ENCODE results near the gene INPP5A.
"Not testable (repeated sequence)": the region's sequence is repeated elsewhere in the genome, so short reads cannot be mapped to it uniquely, and the experiment has no call there.

INPP5A gene

DNA sequence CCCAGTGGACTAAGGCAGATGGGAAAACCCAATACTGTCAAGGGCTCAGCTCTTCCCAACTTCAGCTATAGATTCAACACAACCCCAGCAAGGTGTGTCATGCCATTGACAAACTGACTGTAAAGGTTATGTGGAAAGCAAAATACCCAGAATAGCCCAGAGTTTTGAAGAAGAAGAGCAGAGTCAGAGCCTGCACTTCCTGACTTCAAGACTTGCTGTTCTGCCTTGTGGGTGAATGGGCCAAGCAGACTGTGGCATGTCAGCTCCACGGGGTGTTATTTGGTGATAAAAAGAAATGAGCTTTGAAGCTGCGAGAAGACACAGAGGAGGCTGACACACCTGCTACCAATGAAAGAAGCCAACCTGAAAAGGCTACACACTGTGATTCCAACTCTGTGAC, 158.6 kb downstream of the INPP5A start:
- no peak for DNase-seq (ENCODE audit: low spot score)

DNA sequence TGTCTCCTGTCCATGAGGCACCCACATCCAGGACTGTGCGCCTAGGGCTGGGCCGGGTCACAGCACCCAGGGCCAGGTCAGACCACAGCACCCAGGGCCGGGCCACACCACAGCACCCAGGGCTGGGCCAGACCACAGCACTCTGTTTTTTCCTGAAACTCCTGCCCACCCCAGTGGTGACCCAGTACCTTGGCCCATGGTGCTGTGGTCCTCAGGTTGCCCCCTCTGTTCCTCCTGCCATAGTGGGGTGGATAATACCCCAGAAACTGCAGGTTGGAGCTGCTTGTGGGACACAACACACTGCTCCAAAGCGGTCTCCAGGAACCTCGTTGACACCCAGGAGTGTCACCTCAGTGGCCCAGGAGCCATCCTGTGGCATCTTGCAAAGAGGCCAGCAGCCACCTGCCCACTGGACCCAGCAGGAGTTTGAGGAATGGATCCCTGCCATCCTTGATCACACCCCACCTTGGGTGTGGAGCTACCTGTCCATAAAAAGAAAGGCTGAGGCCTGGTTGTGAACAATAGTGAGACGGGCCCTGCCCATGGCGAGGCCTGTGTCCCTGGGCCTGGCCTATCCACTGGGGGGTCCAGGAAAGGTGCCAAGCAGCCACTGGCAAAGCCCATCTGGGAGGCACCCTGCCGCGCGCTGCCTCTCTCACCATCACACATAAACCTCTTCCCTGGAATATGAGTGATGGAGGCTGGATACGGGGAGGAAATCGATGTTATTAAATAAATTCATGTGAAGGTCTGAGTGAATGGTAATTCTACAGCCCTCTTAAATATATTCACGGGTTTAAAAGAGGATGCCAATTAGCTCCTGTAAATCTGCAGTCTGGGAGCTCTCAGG, 159.4 kb downstream of the INPP5A start:
- no peak for DNase-seq (ENCODE audit: low spot score)

- DNase-seq (ENCODE audit: low spot score), result no peak
Observed at GRCh38 chr10:132697578-132698200, 160.1 kb downstream of the INPP5A start.

GRCh38 chr10:132698211-132698751, 160.7 kb downstream of the INPP5A start:
- DNase-seq (ENCODE audit: low spot score), result no peak

GRCh38 chr10:132698761-132699391, 161.3 kb downstream of the INPP5A start:
- DNase-seq (ENCODE audit: low spot score), result no peak

DNA sequence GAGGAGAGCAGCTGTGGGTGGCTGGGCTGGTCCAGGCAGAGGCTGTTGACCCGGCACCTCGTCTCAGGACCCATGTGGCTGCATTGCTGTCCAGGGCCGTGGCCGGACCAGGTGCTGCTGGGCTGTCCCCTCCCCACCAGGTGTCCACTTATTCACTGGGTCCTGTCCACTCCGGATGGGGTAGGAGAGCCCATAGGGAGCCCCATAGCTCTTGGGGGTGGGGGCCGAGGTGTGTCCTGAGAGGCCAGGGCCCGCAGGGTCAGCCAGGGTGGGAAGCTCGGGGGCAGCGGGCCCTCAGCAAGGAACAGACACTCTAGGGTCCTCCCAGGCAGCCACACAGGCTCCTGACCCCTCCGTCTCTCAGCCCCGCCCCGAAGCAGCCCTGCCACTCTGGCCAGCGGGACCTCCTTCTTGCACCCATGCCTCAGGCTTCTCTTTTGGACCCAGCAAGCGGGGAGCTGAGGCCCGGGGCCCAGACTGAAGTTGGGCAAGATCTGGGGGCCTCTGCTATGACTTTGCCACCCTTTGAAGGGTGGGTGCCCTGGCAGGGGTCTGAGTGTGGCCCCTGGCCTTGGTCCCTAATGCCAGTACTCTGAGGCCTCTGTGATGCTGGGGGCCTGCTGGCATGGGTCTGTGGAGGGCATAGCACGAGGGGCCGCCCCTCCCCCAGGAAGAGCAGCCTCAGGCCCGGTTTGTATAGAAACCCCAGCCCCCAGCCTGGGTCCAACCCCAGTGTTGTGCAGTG, 162.0 kb downstream of the INPP5A start:
- DNase-seq (ENCODE audit: low spot score), result no peak

DNA sequence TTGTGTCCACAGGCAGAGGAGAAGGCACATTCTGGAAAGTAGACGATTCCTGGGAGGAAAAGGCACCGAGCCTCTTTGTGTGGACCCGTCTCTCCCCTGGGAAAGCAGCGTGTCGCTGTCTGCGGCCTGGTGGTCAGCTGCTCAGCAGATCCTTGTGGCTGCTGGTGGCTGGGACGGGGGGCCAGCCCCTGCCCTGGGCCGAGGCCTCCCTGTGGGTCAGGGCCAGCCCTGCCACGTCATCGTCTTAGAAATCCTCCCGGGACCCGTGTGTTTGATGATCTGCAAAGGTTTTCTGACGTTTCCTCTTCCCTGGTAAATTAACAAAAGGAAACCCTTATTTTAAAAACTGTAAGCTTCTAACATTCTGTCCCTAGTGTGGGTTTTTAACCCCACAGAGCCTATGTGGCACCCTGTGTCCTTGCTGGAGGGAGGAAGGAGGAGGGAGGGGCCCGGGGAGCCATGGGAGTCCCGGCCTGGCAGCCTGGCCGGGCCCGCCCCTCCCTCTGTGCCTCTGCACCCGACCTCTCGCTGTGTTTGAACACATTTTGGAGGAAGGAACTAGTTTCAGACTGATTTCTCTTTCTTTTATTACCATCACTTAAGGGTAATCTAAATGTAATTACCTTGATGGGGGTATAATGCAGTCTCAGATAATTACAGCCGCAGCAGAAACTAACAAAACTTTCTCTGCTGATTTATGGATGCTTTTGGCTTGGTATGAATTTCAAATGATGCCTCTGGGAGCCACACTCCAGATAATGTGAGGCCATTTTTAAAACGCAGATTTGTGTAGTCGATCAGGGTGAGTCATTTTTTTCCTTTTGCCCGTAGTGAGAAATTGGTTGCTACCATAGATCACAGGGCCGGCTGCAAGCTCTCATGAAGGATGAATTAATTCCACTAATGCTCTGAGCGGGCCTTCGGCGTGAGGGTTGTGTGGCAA, 162.8 kb downstream of the INPP5A start:
- DNase-seq (ENCODE audit: low spot score), result no peak

- DNase-seq (ENCODE audit: low spot score), result no peak
Observed at GRCh38 chr10:132701099-132701845, 163.7 kb downstream of the INPP5A start.

GRCh38 chr10:132701846-132702190, 164.2 kb downstream of the INPP5A start:
- no peak for DNase-seq (ENCODE audit: low spot score)

DNA sequence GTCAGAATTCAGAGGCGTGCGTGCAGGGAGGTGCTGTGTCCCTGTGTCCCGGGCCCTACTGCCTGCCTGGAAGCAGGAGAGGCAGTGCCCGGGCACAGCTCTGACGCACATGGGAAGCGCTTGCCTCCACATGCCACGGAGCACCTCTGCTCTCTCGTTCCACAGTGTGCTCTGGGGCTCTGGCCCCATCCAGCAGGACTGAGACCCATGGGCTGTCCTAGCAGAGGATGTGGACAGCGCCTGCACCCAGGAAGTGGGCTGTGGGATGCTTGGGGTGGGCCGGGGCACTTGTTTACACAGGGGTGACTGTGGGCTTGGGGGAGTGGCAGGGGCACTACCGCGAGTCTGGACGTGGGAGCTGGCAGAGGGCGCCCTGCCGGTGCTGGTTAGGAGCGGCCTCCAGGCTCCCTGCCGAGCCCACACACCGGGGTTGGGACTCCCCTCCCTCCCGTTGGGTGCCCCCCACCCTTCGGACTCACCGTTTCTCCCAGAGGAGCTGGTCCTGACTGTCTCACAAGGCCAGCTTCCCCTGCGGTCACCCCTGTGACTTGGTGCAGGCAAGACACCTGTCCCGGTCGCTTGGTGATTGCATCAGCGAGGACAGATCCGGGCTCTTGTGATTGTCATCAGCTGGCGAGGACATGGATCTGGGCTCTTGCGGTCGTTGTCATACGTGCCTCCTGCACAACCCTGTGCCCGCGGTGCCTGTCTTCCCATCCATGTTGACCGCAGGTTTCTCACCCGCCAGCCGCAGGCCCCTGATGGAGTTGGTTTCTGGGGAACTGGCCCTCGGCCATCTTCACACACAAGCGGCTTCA, 165.2 kb downstream of the INPP5A start:
- no peak for DNase-seq (ENCODE audit: low spot score)

DNA sequence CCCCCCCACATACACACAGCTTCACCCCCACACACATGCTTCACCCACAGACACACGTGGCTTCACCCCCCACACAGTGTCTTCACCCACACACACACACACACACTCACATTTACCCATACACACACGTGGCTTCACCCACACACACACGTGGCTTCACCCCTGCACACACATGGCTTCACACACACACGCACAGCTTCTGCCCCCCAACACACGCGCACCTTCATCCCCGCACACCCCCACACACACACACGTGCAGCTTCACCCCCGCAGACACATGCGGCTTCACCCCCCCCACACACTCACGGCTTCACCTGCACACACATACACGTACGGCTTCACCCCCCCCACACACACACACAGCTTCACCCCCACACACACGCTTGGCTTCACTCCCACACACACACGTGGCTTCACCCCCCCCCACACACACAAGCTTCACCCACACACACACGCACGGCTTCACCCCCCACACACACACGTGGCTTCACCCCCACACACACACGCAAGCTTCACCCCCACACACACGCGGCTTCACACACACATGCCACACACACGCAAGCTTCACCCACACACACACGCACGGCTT, 165.9 kb downstream of the INPP5A start:
- no peak for DNase-seq (ENCODE audit: low spot score)

- no peak for DNase-seq (ENCODE audit: low spot score)
Observed at GRCh38 chr10:132704008-132704814, 166.6 kb downstream of the INPP5A start.

GRCh38 chr10:132704815-132705064, 167.2 kb downstream of the INPP5A start:
- DNase-seq (ENCODE audit: low spot score), result not testable (repeated sequence)

DNA sequence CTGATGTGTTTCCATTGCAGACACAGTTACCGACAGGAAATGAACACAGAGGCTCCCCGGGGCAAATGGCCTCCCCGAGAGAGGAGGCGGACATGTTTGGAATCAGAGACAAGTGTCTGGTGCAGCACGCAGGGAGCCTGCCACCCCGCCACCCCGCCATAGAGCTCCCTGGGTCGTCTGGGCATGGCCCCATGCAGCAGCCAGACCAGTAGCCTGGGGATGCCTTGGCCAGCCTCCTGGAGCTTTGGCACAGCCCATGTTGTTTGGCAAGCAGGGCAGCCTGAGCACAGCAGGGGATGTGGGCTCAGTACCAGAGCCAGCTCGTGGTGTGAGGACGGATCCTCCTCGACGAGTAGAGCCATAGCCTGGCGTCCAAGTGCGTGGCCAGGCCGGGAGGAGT, 167.6 kb downstream of the INPP5A start:
- no peak for DNase-seq (ENCODE audit: low spot score)

DNA sequence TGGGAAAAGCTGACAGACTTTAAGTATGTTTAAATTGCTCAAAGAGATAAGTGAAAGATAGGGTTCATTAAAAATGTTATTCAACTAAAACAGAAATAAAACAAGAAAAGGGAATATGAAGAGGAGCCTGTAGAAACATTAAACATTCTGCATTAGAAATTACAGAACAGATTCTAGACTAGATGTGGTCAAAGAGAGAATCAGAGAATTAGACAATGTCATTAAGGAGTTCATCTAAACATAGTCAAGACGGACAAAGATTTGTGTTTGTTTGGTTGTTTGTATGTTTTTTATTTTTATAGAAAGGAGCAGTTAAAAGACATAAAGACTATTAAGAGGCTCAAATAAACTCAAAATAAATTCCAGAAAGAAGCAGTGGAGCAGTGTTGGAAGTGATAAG, 168.4 kb downstream of the INPP5A start:
- DNase-seq (ENCODE audit: low spot score), result no peak

DNA sequence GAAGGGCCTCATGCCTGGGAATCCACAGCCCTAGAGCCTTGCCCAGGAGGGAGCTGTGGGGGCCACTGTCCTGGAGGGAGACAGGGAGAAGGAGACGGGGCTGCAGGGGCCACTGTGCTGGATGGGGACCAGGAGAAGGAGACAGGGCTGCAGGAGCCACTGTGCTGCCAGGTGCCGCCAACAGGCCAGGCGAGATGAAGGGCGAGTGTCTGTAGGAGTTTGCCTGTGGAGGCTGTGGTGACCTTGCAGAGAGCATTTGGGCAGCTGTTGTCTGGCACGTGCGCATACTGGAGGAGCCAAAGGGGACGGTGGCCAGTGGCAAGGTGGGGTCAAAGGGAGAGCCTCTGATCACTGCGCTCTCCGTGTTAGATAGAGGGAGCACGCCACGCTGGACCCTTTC, 169.1 kb downstream of the INPP5A start:
- no peak for DNase-seq (ENCODE audit: low spot score)

DNA sequence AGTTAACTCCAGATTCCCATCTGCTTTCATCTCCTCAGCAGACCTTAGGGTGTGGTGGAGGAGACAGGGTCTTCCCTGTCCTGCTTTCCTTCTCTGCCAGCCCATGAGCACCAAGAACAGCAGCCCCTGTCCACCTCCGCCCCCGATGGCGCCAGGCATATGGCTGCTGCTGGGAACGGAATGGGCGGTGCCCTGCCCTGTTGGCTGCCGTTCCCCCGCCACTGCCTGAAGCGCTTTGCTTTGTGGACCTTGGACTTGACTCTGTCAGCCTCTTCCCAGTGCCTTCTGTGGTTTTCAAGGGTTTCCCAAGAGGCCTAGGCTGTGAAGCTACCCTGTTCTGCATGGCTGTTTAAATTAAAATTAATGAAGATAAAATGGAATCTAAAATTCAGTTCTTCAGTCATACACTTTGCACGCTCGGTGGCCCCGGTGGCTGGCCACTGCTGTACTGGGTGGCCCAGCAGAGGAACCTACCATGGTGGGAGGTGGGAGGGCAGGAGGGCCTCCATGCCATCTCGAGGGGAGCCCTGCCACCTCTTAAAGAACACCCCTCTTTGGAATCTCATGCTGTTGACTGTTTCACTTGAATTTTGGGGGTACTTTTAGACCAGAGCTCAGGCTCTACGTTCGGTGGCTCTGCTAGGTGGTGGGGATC, 169.7 kb downstream of the INPP5A start:
- no peak for DNase-seq (ENCODE audit: low spot score)

DNA sequence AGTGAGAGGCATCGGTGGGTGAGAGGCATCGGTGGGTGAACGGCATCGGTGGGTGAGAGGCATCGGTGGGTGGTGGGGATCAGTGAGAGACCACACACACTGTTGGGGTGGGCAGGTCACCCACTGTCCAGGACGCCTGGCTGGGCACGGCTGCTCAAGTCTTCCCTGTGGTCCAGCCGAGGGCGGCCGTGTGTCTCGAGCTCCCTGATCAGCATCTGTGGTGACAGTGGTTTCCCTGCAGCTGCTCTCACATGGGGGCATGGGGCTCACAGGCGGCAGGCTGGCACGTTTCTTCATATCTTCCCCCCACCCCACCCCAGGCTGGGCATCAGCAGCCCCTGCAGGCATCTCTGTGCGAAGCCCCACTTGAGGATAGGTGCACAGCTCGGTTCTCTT, 170.2 kb downstream of the INPP5A start:
- DNase-seq (ENCODE audit: low spot score), result no peak
